SK-N-SH (cell line): ENCODE data around the gene CCDC61.

Experiments
- CTCF ChIP-seq: fragments of 200-600 bp; sonication (generic); IDR thresholded peaks from 2 replicates; pipeline ENCODE4 v1.6.1; 2017; ENCODE audit warnings: antibody characterized with exemption, mild to moderate bottlenecking, moderate library complexity
- ELF1 ChIP-seq: IDR thresholded peaks from 2 replicates; pipeline ENCODE4 v1.4.0; 2012
- EP300 ChIP-seq, 2 experiments: IDR thresholded peaks; 2 replicates each; pipeline versions ENCODE4 v1.4.0 to v1.6.1; 2012; ENCODE audit warnings: borderline replicate concordance in 1 of 2, low read depth in 1 of 2, low read length in 1 of 2
- GABPA ChIP-seq: IDR thresholded peaks from 2 replicates; pipeline ENCODE4 v1.4.0; 2012; ENCODE audit warnings: low read depth, mild to moderate bottlenecking
- JUND ChIP-seq: IDR thresholded peaks from 2 replicates; pipeline ENCODE4 v1.4.0; 2012
- MEF2A ChIP-seq: IDR thresholded peaks from 2 replicates; pipeline ENCODE4 v1.4.0; 2012; ENCODE audit warnings: low read depth, borderline replicate concordance
- NRF1 ChIP-seq: IDR thresholded peaks from 2 replicates; pipeline ENCODE4 v1.6.1; 2012; ENCODE audit warnings: low read depth, mild to moderate bottlenecking, low read length
- PBX3 ChIP-seq: IDR thresholded peaks from 2 replicates; pipeline ENCODE4; 2012
- RAD21 ChIP-seq: IDR thresholded peaks from 2 replicates; pipeline ENCODE4 v1.6.1; 2012; ENCODE audit warnings: mild to moderate bottlenecking, low read length
- REST ChIP-seq: IDR thresholded peaks from 2 replicates; pipeline ENCODE4 v1.6.1; 2012; ENCODE audit warnings: mild to moderate bottlenecking, low read depth, low read length, moderate library complexity
- RXRA ChIP-seq: IDR thresholded peaks from 2 replicates; pipeline ENCODE4 v1.4.0; 2012; ENCODE audit warnings: low read depth, mild to moderate bottlenecking, borderline replicate concordance
- SMC3 ChIP-seq: IDR thresholded peaks from 2 replicates; pipeline ENCODE4 v1.6.1; 2012; ENCODE audit warnings: low read depth, low read length, improper control_type of control experiment
- ZBTB33 ChIP-seq: IDR thresholded peaks from 2 replicates; pipeline ENCODE4 v1.4.0; 2012; ENCODE audit warnings: low read depth, borderline replicate concordance

- TF ChIP-seq JUND: no peak
- TF ChIP-seq GABPA: no peak
- TF ChIP-seq CTCF: no peak
- no peak for TF ChIP-seq RXRA
- no peak for TF ChIP-seq ZBTB33
- no peak for TF ChIP-seq EP300 (IDR thresholded peaks at IDR 0.05; ENCODE audit: borderline replicate concordance in 1 of 2, low read depth in 1 of 2, low read length in 1 of 2)
- TF ChIP-seq RAD21: no peak
- TF ChIP-seq PBX3: no peak
- no peak for TF ChIP-seq REST
- TF ChIP-seq ELF1: no peak
- no peak for TF ChIP-seq SMC3
- no peak for TF ChIP-seq MEF2A
- TF ChIP-seq NRF1: no peak
These were observed 24.0 kb downstream of the CCDC61 start for GRCh38 chr19:46019270-46019669.
